Breast epithelium (tissue), 3 donors: ENCODE results near the gene GAB3.

Experiments
- CTCF ChIP-seq, 3 donors: fragments of 450-650 bp; IDR thresholded peaks; one replicate each; pipeline ENCODE4 v1.5.1; 2016 to 2017; ENCODE audit warnings: antibody characterized with exemption in 3 of 3, mild to moderate bottlenecking in 3 of 3, moderate library complexity in 3 of 3
- POLR2A ChIP-seq: fragments of 450-650 bp; IDR thresholded peaks from one replicate; pipeline ENCODE4 v1.6.1; 2016; ENCODE audit warnings: antibody characterized with exemption, mild to moderate bottlenecking, moderate library complexity
- POLR2AphosphoS5 ChIP-seq, 3 donors: sonication (generic); formaldehyde crosslinking; IDR thresholded peaks; one replicate each; pipeline ENCODE4 v1.6.1; 2017; ENCODE audit warnings: antibody characterized with exemption in 3 of 3

GRCh38 chrX:154718616-154719015 is 32.3 kb downstream of the GAB3 start:
- TF ChIP-seq CTCF (IDR thresholded peaks at IDR 0.05): no peak
- TF ChIP-seq POLR2A: no peak
- no peak for TF ChIP-seq POLR2AphosphoS5 (IDR thresholded peaks at IDR 0.05)
